ENCODE measurements around the gene LSS.
"Not testable (repeated sequence)": the region's sequence is repeated elsewhere in the genome, so short reads cannot be mapped to it uniquely, and the experiment has no call there.

Gene LSS

GRCh38 chr21:46245213-46245915 lies 16.8 kb upstream of the LSS start:
- DNase-seq (ENCODE audit: low read depth in 2 of 2): no peak

- DNase-seq (ENCODE audit: low read depth in 2 of 2): no peak
Observed at GRCh38 chr21:46244602-46245001, 16.0 kb upstream of the LSS start.

- no peak for DNase-seq (ENCODE audit: low read depth in 2 of 2)
Observed at GRCh38 chr21:46243960-46244361, 15.4 kb upstream of the LSS start.

GRCh38 chr21:46243325-46243724 lies 14.8 kb upstream of the LSS start:
- DNase-seq (ENCODE audit: low read depth in 2 of 2): no peak

- not testable (repeated sequence) for DNase-seq (ENCODE audit: low read depth in 2 of 2)
Observed at GRCh38 chr21:46241577-46241976, 13.0 kb upstream of the LSS start.

GRCh38 chr21:46239817-46240325 lies 11.3 kb upstream of the LSS start:
- DNase-seq (ENCODE audit: low read depth in 2 of 2): no peak

GRCh38 chr21:46237474-46237873 lies 8.9 kb upstream of the LSS start:
- no peak for DNase-seq (ENCODE audit: low read depth in 2 of 2)

- no peak for DNase-seq (ENCODE audit: low read depth in 2 of 2)
Observed at GRCh38 chr21:46234436-46234950, 5.9 kb upstream of the LSS start.

- no peak for DNase-seq (ENCODE audit: low read depth in 2 of 2)
Observed at GRCh38 chr21:46229923-46230260, 1.3 kb upstream of the LSS start.

- peak in 1 of 2 donors; percentile 11 for DNase-seq (ENCODE audit: low read depth in 2 of 2)
Observed at GRCh38 chr21:46229133-46229922, 754 bp upstream of the LSS start.

- no peak for DNase-seq (ENCODE audit: low read depth in 2 of 2)
Observed at GRCh38 chr21:46227811-46228344, 696 bp downstream of the LSS start.

GRCh38 chr21:46226920-46227599 lies 1.5 kb downstream of the LSS start:
- no peak for DNase-seq (ENCODE audit: low read depth in 2 of 2)

GRCh38 chr21:46226146-46226545 lies 2.4 kb downstream of the LSS start:
- DNase-seq (ENCODE audit: low read depth in 2 of 2): no peak

- DNase-seq (ENCODE audit: low read depth in 2 of 2): not testable (repeated sequence)
Observed at GRCh38 chr21:46223661-46224060, 4.9 kb downstream of the LSS start.

GRCh38 chr21:46223217-46223616 lies 5.4 kb downstream of the LSS start:
- no peak for DNase-seq (ENCODE audit: low read depth in 2 of 2)

GRCh38 chr21:46222436-46223116 lies 6.0 kb downstream of the LSS start:
- no peak for DNase-seq (ENCODE audit: low read depth in 2 of 2)

- no peak for DNase-seq (ENCODE audit: low read depth in 2 of 2)
Observed at GRCh38 chr21:46221664-46222435, 6.7 kb downstream of the LSS start.

GRCh38 chr21:46220847-46221246 lies 7.7 kb downstream of the LSS start:
- DNase-seq (ENCODE audit: low read depth in 2 of 2): no peak

GRCh38 chr21:46220275-46220810 lies 8.2 kb downstream of the LSS start:
- no peak for DNase-seq (ENCODE audit: low read depth in 2 of 2)

GRCh38 chr21:46219591-46220239 lies 8.9 kb downstream of the LSS start:
- DNase-seq (ENCODE audit: low read depth in 2 of 2): no peak
